ENCODE measurements around the gene CXCL10. TPM values are rescaled to one million over a fixed set of nuclear protein-coding genes. Genes with fewer than 3 reads are reported as not detected.

Gene CXCL10
- total RNA-seq = 1 to 10 TPM in 1 of 2 donors, under 1 TPM in 1; 0.84 to 9.4 TPM
- polyA plus RNA-seq = 1 to 10 TPM; 1.1 to 1.4 TPM

- WGBS = 3% methylated on average over 3 of the region's 3 CpGs
- no peak within 1 kb of the TSS for H3K27ac ChIP-seq (ENCODE audit: low read depth in 1 of 2, low read length in 2 of 2)
- peaks cover 0 to 6% (median 2%) of the 10 kb centered on the region in 4 donors for H3K4me1 ChIP-seq (ENCODE audit: control insufficient read depth in 4 of 4, insufficient read depth in 4 of 4, low read length in 3 of 4)
- no peak for DNase-seq (ENCODE audit: low spot score)
- H3K27me3 ChIP-seq (ENCODE audit: control insufficient read depth in 4 of 4, insufficient read depth in 4 of 4, low read length in 3 of 4) = no peaks in the 10 kb centered on the region
- no peaks in the 10 kb centered on the region for H3K9me3 ChIP-seq (ENCODE audit: control insufficient read depth in 4 of 4, low read length in 3 of 4)
- TF ChIP-seq MAX (IDR thresholded peaks at IDR 0.05) (no peak), SP1 (IDR thresholded peaks at IDR 0.05) (peak; percentile 22)
- H3K36me3 ChIP-seq (ENCODE audit: control insufficient read depth in 4 of 4, insufficient read depth in 3 of 4, low read depth in 1 of 4, low read length in 3 of 4) = no peaks in the 10 kb centered on the region
- no peak within 1 kb of the TSS for H3K9ac ChIP-seq (ENCODE audit: low read depth in 1 of 2, low read length in 2 of 2)
- no peak within 1 kb of the TSS for H3K4me3 ChIP-seq (ENCODE audit: low read depth in 1 of 3, low read length in 3 of 3)
Measured at GRCh38 chr4:76023389-76023788, at the start of gene CXCL10. Gene CXCL10, minus strand, starts transcription at chr4:76023497. Its CDS starts 66 bp downstream, at chr4:76023431.

GRCh38 chr4:76072760-76073159 is 49.5 kb upstream of the CXCL10 start:
- H3K9ac ChIP-seq (ENCODE audit: low read depth in 1 of 2, low read length in 2 of 2) = no peak overlapping the region
- no peak overlapping the region for H3K27ac ChIP-seq (ENCODE audit: low read depth in 1 of 2, low read length in 2 of 2)
- H3K9me3 ChIP-seq (ENCODE audit: control insufficient read depth in 4 of 4, low read length in 3 of 4) = no peaks in the 10 kb centered on the region
- H3K36me3 ChIP-seq (ENCODE audit: control insufficient read depth in 4 of 4, insufficient read depth in 3 of 4, low read depth in 1 of 4, low read length in 3 of 4) = no peaks in the 10 kb centered on the region
- peaks cover 0 to 1% (median 0%) of the 10 kb centered on the region in 4 donors for H3K4me1 ChIP-seq (ENCODE audit: control insufficient read depth in 4 of 4, insufficient read depth in 4 of 4, low read length in 3 of 4)
- H3K27me3 ChIP-seq (ENCODE audit: control insufficient read depth in 4 of 4, insufficient read depth in 4 of 4, low read length in 3 of 4) = no peaks in the 10 kb centered on the region
- no peak for DNase-seq (ENCODE audit: low spot score)
- WGBS = 90% methylated on average over 4 of the region's 4 CpGs
- no peak overlapping the region for H3K4me3 ChIP-seq (ENCODE audit: low read depth in 1 of 3, low read length in 3 of 3)
- TF ChIP-seq HNF4G (IDR thresholded peaks at IDR 0.05) (no peak), FOXA2 (IDR thresholded peaks at IDR 0.05) (no peak), SP1 (IDR thresholded peaks at IDR 0.05) (no peak), HNF4A (conservative IDR thresholded peaks at IDR 0.05) (no peak), NR2F2 (IDR thresholded peaks at IDR 0.05) (no peak), FOXA1 (IDR thresholded peaks at IDR 0.05) (no peak)
- TF ChIP-seq, protein P1, sequence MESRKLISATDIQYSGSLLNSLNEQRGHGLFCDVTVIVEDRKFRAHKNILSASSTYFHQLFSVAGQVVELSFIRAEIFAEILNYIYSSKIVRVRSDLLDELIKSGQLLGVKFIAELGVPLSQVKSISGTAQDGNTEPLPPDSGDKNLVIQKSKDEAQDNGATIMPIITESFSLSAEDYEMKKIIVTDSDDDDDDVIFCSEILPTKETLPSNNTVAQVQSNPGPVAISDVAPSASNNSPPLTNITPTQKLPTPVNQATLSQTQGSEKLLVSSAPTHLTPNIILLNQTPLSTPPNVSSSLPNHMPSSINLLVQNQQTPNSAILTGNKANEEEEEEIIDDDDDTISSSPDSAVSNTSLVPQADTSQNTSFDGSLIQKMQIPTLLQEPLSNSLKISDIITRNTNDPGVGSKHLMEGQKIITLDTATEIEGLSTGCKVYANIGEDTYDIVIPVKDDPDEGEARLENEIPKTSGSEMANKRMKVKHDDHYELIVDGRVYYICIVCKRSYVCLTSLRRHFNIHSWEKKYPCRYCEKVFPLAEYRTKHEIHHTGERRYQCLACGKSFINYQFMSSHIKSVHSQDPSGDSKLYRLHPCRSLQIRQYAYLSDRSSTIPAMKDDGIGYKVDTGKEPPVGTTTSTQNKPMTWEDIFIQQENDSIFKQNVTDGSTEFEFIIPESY (IDR thresholded peaks at IDR 0.05) = no peak

GRCh38 chr4:76067652-76068286 is 44.5 kb upstream of the CXCL10 start:
- no peaks in the 10 kb centered on the region for H3K9me3 ChIP-seq (ENCODE audit: control insufficient read depth in 4 of 4, low read length in 3 of 4)
- no peaks in the 10 kb centered on the region for H3K4me1 ChIP-seq (ENCODE audit: control insufficient read depth in 4 of 4, insufficient read depth in 4 of 4, low read length in 3 of 4)
- no peaks in the 10 kb centered on the region for H3K36me3 ChIP-seq (ENCODE audit: control insufficient read depth in 4 of 4, insufficient read depth in 3 of 4, low read depth in 1 of 4, low read length in 3 of 4)
- no peak overlapping the region for H3K4me3 ChIP-seq (ENCODE audit: low read depth in 1 of 3, low read length in 3 of 3)
- no peaks in the 10 kb centered on the region for H3K27me3 ChIP-seq (ENCODE audit: control insufficient read depth in 4 of 4, insufficient read depth in 4 of 4, low read length in 3 of 4)
- TF ChIP-seq NR2F2 (IDR thresholded peaks at IDR 0.05) = no peak
- TF ChIP-seq RAD21 (IDR thresholded peaks at IDR 0.05) = peak; percentile 96
- peak; percentile 41 for TF ChIP-seq YY1 (IDR thresholded peaks at IDR 0.05)
- TF ChIP-seq ATF3 (IDR thresholded peaks at IDR 0.05) = no peak
- TF ChIP-seq MAX (IDR thresholded peaks at IDR 0.05) = no peak
- TF ChIP-seq FOXA1 (IDR thresholded peaks at IDR 0.05) = no peak
- TF ChIP-seq, protein P2, sequence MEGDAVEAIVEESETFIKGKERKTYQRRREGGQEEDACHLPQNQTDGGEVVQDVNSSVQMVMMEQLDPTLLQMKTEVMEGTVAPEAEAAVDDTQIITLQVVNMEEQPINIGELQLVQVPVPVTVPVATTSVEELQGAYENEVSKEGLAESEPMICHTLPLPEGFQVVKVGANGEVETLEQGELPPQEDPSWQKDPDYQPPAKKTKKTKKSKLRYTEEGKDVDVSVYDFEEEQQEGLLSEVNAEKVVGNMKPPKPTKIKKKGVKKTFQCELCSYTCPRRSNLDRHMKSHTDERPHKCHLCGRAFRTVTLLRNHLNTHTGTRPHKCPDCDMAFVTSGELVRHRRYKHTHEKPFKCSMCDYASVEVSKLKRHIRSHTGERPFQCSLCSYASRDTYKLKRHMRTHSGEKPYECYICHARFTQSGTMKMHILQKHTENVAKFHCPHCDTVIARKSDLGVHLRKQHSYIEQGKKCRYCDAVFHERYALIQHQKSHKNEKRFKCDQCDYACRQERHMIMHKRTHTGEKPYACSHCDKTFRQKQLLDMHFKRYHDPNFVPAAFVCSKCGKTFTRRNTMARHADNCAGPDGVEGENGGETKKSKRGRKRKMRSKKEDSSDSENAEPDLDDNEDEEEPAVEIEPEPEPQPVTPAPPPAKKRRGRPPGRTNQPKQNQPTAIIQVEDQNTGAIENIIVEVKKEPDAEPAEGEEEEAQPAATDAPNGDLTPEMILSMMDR (IDR thresholded peaks at IDR 0.05; ENCODE audit: low read depth, low read length, missing input control) = peak; percentile 88
- peak in 1 of 2 donors; percentile 37 for TF ChIP-seq RXRA (IDR thresholded peaks at IDR 0.05)
- TF ChIP-seq, protein P3, sequence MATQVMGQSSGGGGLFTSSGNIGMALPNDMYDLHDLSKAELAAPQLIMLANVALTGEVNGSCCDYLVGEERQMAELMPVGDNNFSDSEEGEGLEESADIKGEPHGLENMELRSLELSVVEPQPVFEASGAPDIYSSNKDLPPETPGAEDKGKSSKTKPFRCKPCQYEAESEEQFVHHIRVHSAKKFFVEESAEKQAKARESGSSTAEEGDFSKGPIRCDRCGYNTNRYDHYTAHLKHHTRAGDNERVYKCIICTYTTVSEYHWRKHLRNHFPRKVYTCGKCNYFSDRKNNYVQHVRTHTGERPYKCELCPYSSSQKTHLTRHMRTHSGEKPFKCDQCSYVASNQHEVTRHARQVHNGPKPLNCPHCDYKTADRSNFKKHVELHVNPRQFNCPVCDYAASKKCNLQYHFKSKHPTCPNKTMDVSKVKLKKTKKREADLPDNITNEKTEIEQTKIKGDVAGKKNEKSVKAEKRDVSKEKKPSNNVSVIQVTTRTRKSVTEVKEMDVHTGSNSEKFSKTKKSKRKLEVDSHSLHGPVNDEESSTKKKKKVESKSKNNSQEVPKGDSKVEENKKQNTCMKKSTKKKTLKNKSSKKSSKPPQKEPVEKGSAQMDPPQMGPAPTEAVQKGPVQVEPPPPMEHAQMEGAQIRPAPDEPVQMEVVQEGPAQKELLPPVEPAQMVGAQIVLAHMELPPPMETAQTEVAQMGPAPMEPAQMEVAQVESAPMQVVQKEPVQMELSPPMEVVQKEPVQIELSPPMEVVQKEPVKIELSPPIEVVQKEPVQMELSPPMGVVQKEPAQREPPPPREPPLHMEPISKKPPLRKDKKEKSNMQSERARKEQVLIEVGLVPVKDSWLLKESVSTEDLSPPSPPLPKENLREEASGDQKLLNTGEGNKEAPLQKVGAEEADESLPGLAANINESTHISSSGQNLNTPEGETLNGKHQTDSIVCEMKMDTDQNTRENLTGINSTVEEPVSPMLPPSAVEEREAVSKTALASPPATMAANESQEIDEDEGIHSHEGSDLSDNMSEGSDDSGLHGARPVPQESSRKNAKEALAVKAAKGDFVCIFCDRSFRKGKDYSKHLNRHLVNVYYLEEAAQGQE (IDR thresholded peaks at IDR 0.05) = no peak
- TF ChIP-seq TAF1 (conservative IDR thresholded peaks at IDR 0.05) = no peak
- under 1% methylated on average over 2 of the region's 2 CpGs for WGBS
- peak; percentile 59 for DNase-seq (ENCODE audit: low spot score)
- no peak overlapping the region for H3K27ac ChIP-seq (ENCODE audit: low read depth in 1 of 2, low read length in 2 of 2)
- no peak overlapping the region for H3K9ac ChIP-seq (ENCODE audit: low read depth in 1 of 2, low read length in 2 of 2)

All from liver (tissue), 9 donors.